Suppressor macrophage treated with lipopolysaccharide for 1 hour (primary cell): ENCODE results near the gene ADAMTS12.
"Not testable (repeated sequence)": the region's sequence is repeated elsewhere in the genome, so short reads cannot be mapped to it uniquely, and the experiment has no call there.

Experiments
- DNase-seq, 3 donors: peaks; one replicate each; pipeline ENCODE4 v3.0.0-alpha.2; 2020 to 2022

ADAMTS12 gene

DNA sequence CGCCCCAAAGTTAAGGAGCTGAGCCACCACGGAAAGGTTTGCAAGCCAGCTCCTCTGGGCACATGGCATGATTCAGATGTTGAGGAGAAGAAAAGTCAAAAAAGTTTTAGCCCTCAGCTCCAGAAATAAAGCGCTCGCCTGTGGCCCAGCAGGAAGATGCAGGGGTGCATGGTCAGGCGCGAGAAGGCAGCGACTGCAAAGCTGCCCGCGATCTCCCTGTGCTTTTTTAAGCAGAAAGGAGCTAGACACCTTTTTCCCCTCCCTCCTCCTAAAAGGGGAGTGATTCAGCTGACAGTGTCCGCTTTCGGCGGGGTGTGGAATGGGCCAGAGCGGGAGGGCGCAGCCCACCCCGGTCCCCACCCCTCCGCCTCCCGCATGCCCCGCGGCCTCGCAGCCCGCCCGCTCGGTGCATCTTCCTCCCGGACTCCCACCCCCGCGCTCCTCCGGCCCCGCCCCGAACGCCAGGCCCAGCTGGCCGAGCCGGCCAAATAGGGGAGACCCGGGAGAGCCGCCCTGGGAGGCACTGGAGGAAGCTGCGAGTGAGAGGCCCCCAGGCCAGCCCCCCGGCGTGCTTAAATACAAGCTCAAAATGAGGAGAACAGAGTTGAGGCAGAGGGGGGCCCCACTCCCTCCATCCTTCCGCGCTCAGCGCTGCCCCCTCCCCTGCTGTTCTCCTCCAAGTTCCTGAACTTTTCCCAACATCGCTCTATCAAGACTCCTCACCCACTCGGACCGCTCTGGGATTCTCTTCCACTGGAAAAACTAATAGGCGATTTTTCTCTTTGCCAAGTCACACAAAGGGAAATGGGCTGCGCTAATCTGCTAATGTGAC lies at the start of gene ADAMTS12:
ADAMTS12 (minus strand) TSS at position 203 of the 832 bp plus-strand sequence; CDS start at position 69, 134 bp downstream.
- DNase-seq, result no peak

DNA sequence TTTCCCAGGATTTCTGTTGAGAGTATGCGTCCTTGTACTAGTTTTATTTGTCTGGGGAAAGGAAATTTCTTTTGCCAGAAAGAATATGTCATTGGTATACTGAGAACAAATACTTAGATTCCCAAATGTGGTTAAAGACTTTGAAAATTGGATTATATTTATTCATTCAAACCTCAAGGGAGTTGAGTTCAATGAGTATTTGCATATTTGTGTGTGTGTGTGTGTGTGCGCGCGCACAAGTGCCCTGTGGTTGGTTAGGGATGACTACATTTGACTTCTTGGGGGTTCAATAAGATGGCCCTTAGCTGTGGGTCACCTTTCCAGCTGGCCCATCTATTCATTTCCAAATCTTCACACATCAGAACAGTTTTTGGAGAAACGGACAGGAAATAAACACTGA lies 49.3 kb upstream of the ADAMTS12 start:
- DNase-seq, result no peak

DNA sequence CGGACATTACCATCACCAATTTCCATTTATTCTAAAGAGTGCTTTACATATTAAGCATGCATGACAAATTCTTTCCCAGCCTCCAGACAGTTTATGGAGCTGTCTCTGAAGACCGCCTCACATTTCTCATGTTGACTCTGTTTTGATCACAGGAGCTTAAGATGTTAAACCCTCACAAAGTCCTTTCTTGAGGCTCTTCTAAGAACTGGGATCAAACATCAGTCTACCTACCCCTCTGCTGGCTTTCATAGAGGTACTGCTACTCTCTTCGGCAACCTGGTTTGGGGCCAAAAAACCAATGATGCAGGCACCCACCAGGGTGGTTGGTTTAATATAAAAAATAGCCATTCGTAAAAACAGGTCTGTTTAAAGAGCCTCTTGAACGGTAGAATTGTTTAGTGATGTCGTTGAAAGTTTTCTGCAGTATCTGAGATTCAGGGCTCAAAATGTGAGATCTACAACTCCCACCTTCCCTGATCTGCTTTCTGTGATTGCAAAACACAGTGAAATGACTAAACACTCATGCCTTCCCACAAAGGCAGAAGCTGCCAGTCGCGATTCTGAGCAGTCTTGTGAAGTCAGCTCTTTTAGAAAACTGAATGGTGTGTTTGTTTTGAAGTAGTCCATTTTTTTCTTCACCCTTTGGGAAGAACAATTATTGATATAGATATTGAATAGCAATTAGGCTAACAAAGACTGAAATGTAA lies 47.9 kb upstream of the ADAMTS12 start:
- peak in 2 of 3 donors; percentile 3 to 7 for DNase-seq

DNA sequence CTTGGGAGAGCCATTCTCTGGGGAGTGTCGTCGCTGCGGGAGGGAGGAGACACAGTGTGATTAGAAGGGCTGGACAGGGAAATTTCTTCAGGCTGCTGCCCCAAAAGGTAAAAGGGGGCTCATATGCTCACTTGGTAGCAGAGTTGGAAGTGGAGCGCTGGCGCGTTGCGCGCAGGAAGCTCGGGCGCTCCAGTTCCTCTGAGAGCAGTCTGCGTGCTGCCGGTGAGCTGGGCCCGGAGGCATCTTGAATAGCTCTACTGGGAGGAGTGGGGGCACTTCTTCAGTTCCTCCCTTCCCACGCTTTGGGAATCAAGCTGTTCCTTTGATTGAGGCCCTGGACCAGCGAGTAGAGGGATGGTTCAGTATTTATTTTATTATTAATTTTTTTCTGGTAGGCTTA lies 47.1 kb upstream of the ADAMTS12 start:
- no peak for DNase-seq

GRCh38 chr5:33938507-33938796 lies 46.7 kb upstream of the ADAMTS12 start:
- DNase-seq, result no peak

GRCh38 chr5:33937707-33938506 lies 46.1 kb upstream of the ADAMTS12 start:
- DNase-seq, result no peak

DNA sequence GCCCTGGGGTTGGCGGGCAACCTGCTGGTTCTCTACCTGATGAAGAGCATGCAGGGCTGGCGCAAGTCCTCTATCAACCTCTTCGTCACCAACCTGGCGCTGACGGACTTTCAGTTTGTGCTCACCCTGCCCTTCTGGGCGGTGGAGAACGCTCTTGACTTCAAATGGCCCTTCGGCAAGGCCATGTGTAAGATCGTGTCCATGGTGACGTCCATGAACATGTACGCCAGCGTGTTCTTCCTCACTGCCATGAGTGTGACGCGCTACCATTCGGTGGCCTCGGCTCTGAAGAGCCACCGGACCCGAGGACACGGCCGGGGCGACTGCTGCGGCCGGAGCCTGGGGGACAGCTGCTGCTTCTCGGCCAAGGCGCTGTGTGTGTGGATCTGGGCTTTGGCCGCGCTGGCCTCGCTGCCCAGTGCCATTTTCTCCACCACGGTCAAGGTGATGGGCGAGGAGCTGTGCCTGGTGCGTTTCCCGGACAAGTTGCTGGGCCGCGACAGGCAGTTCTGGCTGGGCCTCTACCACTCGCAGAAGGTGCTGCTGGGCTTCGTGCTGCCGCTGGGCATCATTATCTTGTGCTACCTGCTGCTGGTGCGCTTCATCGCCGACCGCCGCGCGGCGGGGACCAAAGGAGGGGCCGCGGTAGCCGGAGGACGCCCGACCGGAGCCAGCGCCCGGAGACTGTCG lies 45.4 kb upstream of the ADAMTS12 start:
- DNase-seq, result no peak

DNA sequence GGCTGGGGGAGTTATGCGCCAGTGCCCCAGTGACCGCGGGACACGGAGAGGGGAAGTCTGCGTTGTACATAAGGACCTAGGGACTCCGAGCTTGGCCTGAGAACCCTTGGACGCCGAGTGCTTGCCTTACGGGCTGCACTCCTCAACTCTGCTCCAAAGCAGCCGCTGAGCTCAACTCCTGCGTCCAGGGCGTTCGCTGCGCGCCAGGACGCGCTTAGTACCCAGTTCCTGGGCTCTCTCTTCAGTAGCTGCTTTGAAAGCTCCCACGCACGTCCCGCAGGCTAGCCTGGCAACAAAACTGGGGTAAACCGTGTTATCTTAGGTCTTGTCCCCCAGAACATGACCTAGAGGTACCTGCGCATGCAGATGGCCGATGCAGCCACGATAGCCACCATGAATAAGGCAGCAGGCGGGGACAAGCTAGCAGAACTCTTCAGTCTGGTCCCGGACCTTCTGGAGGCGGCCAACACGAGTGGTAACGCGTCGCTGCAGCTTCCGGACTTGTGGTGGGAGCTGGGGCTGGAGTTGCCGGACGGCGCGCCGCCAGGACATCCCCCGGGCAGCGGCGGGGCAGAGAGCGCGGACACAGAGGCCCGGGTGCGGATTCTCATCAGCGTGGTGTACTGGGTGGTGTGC lies 44.7 kb upstream of the ADAMTS12 start, which contains the start of gene RXFP3:
RXFP3 (plus strand) TSS at position 6 of the 636 bp plus-strand sequence; CDS start at position 361, 355 bp downstream.
- DNase-seq, result no peak

DNA sequence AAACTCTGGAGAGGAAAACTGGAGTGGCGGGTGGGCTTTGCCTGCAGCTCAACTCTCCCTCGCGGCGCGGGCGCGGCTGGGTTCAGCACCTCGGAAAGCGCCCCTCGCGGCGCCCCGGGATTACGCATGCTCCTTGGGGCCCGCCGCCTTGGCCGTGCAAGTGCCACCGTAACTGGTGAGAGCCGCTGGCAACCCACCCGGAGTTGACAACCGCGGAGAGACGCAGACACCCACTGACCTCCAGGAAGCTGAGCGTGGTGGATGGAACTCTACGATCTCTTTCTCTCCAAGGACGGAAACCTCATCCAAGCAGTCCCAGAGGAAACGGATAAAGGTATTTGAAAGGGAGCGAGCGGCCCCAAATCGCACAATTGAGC lies 44.2 kb upstream of the ADAMTS12 start:
- peak; percentile 4 to 58 (median 41) for DNase-seq

DNA sequence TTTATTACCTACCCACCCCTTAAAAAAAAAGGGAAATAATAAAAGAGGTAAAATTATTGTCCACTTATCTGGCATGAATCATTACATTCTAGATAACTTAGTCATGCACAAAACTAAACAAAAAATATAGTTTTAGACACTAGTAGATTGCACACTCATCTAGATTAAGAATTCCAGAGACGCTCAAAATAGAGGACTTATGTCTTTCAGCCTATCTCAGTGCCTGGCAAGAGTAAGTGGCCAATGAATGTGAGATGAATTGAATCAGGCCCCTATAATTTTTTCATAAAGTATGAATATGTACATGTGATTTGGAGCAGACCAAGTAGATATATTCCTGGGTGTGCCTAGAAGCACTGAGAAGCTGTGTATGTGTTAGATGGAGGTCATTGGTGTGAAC lies 42.4 kb upstream of the ADAMTS12 start:
- DNase-seq, result no peak

DNA sequence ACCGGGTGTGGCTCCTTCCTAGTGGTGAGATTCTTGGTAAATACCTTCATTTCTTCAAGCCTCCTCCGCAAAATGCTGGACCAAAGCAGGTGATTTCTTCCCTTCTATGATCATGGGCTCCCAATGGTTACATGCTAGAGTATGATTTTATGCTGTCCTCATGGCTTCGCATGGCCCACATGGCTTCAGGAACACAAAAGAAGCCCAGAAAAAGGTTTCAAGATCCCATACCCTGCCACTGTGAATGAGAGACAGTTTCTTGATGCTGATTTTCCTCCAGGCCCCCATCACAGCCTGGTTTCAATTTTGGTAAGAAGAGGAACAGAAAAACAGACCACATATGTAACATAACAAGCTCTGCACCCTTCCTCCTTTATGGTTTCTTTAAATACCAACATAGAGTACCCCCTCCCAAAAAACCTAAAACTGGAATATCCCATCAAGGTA lies 42.0 kb upstream of the ADAMTS12 start:
- no peak for DNase-seq

- no peak for DNase-seq
Observed at GRCh38 chr5:33931136-33931535, 39.3 kb upstream of the ADAMTS12 start.

DNA sequence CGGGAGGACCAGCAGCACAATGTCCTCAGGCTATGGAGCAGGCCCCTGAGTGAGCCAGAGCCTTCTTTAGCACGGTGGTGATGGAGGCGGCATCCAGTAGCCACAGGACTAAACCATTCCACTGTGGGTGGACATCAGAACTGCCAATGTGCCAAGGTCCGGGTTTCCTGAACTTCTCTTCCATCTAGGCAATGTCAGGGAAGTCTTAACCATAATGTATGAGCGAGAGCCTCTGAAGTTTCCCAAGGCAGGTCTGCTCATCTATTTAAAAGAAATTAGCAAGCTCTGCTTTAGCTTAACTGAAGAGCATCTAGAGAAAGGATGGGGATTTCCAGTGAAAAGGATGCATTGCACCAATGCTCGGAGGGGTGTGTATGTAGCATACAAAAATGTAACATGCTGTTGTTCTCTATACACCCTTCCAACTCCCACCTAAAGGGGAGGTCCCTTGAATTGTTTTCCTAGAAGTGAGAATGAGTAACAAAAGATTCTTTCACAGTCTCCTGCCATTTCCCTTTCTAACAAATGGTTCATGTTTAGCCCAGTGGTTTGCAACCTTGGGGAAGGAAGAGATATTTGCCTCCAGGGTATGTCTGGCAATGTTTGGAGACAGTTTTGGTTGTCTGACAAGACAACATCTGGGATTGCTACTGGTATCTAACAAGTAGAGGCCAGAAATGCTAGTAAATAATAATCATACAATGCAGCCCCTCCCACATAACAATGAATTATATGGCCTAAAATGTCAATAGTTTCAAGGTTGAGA lies 38.3 kb upstream of the ADAMTS12 start:
- no peak for DNase-seq

GRCh38 chr5:33928283-33928682 lies 36.5 kb upstream of the ADAMTS12 start:
- DNase-seq, result no peak

- DNase-seq, result no peak
Observed at GRCh38 chr5:33927685-33928084, 35.9 kb upstream of the ADAMTS12 start.

DNA sequence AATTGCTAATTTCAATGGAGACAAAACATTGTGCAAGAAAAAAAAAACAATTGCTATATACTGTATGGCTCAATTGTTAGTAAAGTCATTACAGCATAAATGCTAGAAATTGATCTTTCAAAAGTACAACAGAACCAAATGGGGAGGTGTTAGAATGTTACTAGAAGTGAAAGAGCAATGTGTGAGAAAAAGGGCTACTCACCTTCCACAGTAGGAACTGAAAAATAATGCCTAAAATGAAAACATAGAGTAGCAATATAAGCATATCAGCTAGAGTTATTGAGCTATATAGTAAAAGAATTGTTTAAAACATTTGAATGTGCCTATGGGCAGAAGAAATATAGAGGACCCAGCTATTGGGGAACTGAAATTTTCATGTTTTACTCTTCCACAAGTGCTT lies 33.5 kb upstream of the ADAMTS12 start:
- DNase-seq, result no peak

DNA sequence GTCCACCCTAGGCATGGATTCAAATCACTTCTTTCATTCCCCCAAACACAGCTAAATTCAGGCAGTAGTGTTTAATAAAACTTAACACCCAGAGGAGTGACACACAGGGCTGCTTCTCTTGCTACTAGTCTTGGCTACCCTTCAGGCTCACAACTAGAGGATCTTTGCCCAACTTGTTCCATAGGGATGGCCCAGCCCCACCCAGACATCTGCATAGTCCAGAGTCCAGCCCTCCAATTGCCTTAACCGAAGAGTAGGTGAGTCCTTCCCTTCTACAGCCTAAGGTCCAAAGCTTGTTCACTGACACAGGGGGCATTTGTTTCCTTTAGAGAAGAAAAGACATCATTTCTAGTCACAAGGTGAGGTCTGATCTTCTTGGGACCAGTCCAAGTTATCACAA lies 29.2 kb upstream of the ADAMTS12 start:
- no peak for DNase-seq

DNA sequence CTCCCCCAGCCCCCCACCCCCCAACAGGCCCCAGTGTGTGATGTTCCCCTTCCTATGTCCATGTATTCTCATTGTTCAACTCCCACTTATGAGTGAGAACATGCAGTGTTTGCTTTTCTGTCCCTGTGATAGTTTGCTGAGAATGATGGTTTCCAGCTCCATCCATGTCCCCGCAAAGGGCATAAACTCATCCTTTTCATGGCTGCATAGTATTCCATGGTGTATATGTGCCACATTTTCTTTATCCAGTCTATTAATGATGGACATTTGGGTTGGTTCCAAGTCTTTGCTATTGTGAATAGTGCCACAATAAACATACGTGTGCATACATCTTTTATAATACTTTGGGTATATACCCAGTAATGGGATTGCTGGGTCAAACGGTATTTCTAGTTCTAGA lies 23.1 kb upstream of the ADAMTS12 start:
- not testable (repeated sequence) for DNase-seq

DNA sequence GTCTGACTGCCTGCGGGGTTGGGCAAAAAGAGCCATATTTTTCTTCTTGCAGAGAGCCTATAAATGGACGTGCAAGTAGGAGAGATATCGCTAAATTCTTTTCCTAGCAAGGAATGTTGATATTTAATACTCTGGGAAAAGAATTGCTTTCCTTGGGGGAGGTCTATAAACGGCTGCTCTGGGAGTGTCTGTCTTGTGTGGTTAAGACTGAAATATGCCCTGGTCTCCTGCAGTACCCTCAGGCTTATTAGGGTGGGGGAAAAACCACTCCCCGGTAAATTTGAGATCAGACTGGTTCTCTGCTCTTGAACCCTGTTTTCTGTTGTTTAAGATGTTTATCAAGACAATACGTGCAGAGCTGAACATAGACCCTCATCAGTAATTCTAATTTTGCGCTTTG lies 14.5 kb upstream of the ADAMTS12 start:
- not testable (repeated sequence) for DNase-seq

GRCh38 chr5:33905381-33905780 lies 13.6 kb upstream of the ADAMTS12 start:
- DNase-seq, result no peak

- no peak for DNase-seq
Observed at GRCh38 chr5:33903118-33903517, 11.3 kb upstream of the ADAMTS12 start.

GRCh38 chr5:33901156-33901555 lies 9.4 kb upstream of the ADAMTS12 start:
- DNase-seq, result no peak
